Transverse colon (tissue), 4 donors: Measurements from ENCODE around the gene PERM1. TPM values are rescaled to one million over a fixed set of nuclear protein-coding genes. Genes with fewer than 3 reads are reported as not detected.

Experiments used
- DNase-seq: peaks from one replicate; pipeline ENCODE4 v3.0.0-alpha.2; 2019
- H3K27ac ChIP-seq, 4 donors: fragments of 200-600 bp; sonication (generic); 2 replicates each; pipeline ENCODE4 v1.5.1; 2016 to 2018; ENCODE audit warnings: inconsistent platforms in 4 of 4
- H3K27me3 ChIP-seq: fragments of 200-600 bp; sonication (generic); 2 replicates; pipeline ENCODE4 v1.5.1; 2017; ENCODE audit warnings: inconsistent platforms
- H3K36me3 ChIP-seq, 4 donors: fragments of 200-600 bp; sonication (generic); 2 replicates each; pipeline ENCODE4 v1.5.1; 2017 to 2019; ENCODE audit warnings: inconsistent platforms in 4 of 4
- H3K4me1 ChIP-seq, 4 donors: fragments of 200-600 bp; sonication (generic); 2 replicates each; pipeline ENCODE4 v1.5.1; 2017 to 2020; ENCODE audit warnings: inconsistent platforms in 4 of 4
- H3K4me3 ChIP-seq, 4 donors: fragments of 200-600 bp; sonication (generic); 1 replicate in 1 of 4; 2 replicates in 3 of 4; pipeline versions ENCODE4 v1.5.1 to v1.6.1; 2017 to 2019; ENCODE audit warnings: inconsistent platforms in 4 of 4
- H3K9me3 ChIP-seq, 2 donors: fragments of 200-600 bp; sonication (generic); 2 replicates each; pipeline ENCODE4 v1.5.1; 2017 to 2019; ENCODE audit warnings: inconsistent platforms in 2 of 2
- EP300 ChIP-seq: sonication (generic); formaldehyde crosslinking; IDR thresholded peaks from one replicate; pipeline ENCODE4 v1.6.1; 2017; ENCODE audit warnings: antibody characterized with exemption, low read depth
- POLR2A ChIP-seq: fragments of 450-650 bp; IDR thresholded peaks from one replicate; pipeline ENCODE4 v1.6.1; 2016; ENCODE audit warnings: antibody characterized with exemption, mild to moderate bottlenecking, moderate library complexity
- POLR2AphosphoS5 ChIP-seq, 3 donors: sonication (generic); formaldehyde crosslinking; IDR thresholded peaks; one replicate each; pipeline ENCODE4 v1.6.1; 2016; ENCODE audit warnings: antibody characterized with exemption in 3 of 3
- WGBS, 2 donors: methylation state at CpG; one replicate each; pipeline ENCODE4 v1.1.5; 2018; ENCODE audit warnings: low coverage in 1 of 2; 5-methylcytosine and 5-hydroxymethylcytosine counted together
- in situ Hi-C, 4 donors: fragments of 200-750 bp; cut with MboI; loops; one replicate each; pipeline versions ENCODE4 v1.15.0 to v1.15.1; 2017; ENCODE audit warnings: low sequenced_read_pairs in 3 of 4, low pct_ligation_motif_present in 1 of 4, low pct_unique_long_range_greater_than_20kb in 1 of 4
- intact Hi-C: fragments of 100-400 bp; cut with DNase I; formaldehyde crosslinking; loops from one replicate; pipeline ENCODE4 v1.15.1; 2023; ENCODE audit warnings: low total_unique reads
- total RNA-seq, 4 donors: library from RNA; depleted of rRNA; stranded (reverse); fragments of >200 nt; gene quantifications; one replicate each; pipeline ENCODE4 v1.1.0, GENCODE V29; 2016
- TF ChIP-seq, protein P1 (sequence below), 5 experiments: fragments of 200-600 bp in 3 of 5; fragments of 450-650 bp in 2 of 5; sonication (generic) in 3 of 5; IDR thresholded peaks; 1 replicate in 2 of 5; 2 replicates in 3 of 5; pipeline ENCODE4 v1.5.1; 2016 to 2017; ENCODE audit warnings: antibody characterized with exemption in 5 of 5, inconsistent platforms in 3 of 5, mild to moderate bottlenecking in 2 of 5, moderate library complexity in 1 of 5

Gene PERM1
- total RNA-seq, 4 donors from 2014 or later: 0.14 TPM; not detected in 3

DNA sequence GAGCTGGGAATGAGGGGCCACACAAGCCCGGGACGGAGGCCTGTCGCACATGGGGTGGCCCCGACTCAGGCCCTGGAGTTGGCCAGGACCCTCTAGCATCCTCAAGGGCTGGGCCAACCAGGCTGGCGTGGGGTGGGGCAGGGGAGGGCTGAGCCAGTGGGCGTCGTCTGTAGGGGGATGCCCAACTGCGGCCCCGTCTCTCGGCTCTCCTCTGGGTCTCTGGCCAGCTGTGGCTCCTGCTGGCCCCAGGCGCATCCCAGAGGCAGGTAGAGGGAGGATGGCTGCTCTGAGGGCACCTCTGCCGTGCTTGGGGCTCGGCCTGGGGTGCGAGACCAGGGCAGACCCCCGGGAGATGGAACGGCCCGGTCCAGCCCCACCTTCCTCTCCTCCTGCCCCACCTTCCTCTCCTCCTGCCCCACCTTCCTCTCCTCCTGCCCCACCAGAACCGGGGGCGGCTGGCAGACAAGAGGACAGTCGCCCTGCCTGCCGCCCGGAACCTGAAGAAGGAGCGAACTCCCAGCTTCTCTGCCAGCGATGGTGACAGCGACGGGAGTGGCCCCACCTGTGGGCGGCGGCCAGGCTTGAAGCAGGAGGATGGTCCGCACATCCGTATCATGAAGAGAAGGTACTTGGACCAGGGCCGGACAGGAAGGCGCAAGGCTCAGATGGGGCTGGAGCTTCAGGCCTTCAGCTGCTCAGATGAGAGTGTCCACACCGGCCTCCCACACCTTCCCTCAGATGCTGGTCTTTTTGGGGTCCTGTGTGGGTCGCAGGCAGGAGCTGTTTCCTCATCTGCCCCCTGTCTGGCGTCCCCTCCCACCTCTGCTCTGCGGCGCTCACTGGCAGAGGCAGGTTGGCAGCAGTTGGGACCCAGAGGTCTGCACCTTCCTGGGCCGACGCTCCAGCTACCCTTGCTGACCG is 51.9 kb downstream of the PERM1 start:
- DNase-seq: no peak
- Histone ChIP-seq H3K36me3 (no peaks in the 10 kb centered on the region), H3K4me3 (no peak overlapping the region), H3K27ac (no peak overlapping the region), H3K27me3 (peaks cover 91% of the 10 kb centered on the region), H3K4me1 (peaks cover 3 to 22% (median 16%) of the 10 kb centered on the region in 4 donors), H3K9me3 (no peaks in the 10 kb centered on the region)
- intact Hi-C loops: no loop called here
- in situ Hi-C loops: no loop called here
- WGBS, 2 donors: 68% methylated on average over 39 of the region's 40 CpGs; no CpG with 5 or more reads in 1 of the 2 donors
- no peak for TF ChIP-seq EP300
- no peak for TF ChIP-seq POLR2AphosphoS5 (IDR thresholded peaks at IDR 0.05)
- TF ChIP-seq POLR2A: no peak
- TF ChIP-seq, protein P1, sequence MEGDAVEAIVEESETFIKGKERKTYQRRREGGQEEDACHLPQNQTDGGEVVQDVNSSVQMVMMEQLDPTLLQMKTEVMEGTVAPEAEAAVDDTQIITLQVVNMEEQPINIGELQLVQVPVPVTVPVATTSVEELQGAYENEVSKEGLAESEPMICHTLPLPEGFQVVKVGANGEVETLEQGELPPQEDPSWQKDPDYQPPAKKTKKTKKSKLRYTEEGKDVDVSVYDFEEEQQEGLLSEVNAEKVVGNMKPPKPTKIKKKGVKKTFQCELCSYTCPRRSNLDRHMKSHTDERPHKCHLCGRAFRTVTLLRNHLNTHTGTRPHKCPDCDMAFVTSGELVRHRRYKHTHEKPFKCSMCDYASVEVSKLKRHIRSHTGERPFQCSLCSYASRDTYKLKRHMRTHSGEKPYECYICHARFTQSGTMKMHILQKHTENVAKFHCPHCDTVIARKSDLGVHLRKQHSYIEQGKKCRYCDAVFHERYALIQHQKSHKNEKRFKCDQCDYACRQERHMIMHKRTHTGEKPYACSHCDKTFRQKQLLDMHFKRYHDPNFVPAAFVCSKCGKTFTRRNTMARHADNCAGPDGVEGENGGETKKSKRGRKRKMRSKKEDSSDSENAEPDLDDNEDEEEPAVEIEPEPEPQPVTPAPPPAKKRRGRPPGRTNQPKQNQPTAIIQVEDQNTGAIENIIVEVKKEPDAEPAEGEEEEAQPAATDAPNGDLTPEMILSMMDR (IDR thresholded peaks at IDR 0.05): no peak

DNA sequence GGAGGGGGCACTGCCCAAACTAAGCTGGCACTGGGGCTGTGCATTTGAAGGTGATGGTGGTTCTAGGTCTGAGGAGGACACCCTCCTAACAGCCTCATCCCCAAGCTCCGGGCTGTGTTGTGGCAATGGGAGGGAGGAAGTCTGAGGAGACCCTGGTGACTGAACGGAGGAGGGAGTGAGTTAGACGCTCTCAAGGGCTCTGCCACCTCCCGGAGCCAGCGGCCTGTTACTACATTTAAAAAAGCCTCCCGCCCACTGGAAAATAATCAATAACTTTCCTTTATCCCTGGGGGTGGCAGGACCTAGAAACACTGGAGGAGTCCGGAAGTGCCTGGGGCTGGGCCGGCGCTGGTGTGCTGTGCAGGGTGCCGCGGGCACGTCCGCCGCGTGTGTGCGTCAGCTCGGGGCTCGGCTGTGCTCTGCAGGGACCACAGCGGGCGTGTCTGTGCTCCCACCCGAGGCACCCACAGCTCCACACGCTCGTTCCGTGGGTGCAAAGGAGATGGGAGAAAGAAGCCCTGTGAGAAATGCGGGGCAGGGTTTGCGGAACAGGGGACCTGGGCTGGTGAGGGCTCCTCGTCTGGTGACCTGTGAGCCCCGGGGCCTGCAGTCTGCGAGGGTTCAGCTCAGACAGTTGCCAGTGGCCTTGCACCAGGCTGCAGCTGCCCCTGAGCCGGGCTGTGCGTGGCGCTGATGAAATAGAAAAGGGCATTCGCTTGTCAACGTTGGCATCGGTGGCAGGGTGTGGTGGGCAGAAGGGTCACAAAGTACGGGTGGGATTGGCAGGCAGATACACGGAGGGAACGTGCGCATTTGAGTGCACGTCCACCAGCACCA is 52.9 kb downstream of the PERM1 start:
- Histone ChIP-seq H3K4me3 (no peak overlapping the region), H3K36me3 (no peaks in the 10 kb centered on the region), H3K27ac (no peak overlapping the region), H3K9me3 (no peaks in the 10 kb centered on the region), H3K4me1 (peaks cover 3 to 26% (median 22%) of the 10 kb centered on the region in 4 donors), H3K27me3 (peaks cover 98% of the 10 kb centered on the region)
- WGBS, 2 donors: 40% methylated on average over 40 of the region's 40 CpGs; no CpG with 5 or more reads in 1 of the 2 donors
- intact Hi-C loops (no loop called here), in situ Hi-C loops (no loop called here)
- TF ChIP-seq EP300 (no peak), POLR2A (no peak), POLR2AphosphoS5 (IDR thresholded peaks at IDR 0.05) (no peak)
- TF ChIP-seq, protein P1 (IDR thresholded peaks at IDR 0.05): no peak
- DNase-seq: no peak

DNA sequence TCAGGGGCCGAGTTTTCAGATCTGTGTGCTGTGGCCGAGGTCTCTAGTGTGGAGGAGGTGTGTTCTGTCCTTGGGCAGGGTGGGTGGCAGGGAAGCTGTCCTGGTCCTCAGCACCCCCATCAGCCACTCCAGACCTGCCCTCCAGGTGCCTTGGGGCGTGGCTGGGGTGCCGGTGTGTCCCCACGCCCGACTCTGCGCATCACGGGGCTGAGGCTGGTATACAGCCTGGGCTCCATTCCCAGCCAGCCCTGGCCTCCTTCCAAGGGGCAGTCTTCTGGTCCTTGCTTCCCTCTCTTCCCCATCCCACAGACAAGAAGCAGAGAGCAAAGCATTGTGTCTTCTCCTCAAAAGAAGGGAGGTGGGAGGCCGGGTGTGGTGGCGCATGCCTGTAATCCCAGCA is 54.1 kb downstream of the PERM1 start:
- TF ChIP-seq POLR2AphosphoS5 (IDR thresholded peaks at IDR 0.05) (no peak), EP300 (no peak), POLR2A (no peak)
- TF ChIP-seq, protein P1 (IDR thresholded peaks at IDR 0.05): no peak
- H3K27ac ChIP-seq: no peak overlapping the region
- H3K4me1 ChIP-seq: peaks cover 11 to 28% (median 21%) of the 10 kb centered on the region in 4 donors
- H3K4me3 ChIP-seq: no peak overlapping the region
- H3K27me3 ChIP-seq: peaks cover 100% of the 10 kb centered on the region
- no peak for DNase-seq
- intact Hi-C loops (no loop called here), in situ Hi-C loops (no loop called here)
- H3K36me3 ChIP-seq: no peaks in the 10 kb centered on the region
- 37 to 70% methylated on average over 3 to 10 of the region's 10 CpGs for WGBS, 2 donors
- no peaks in the 10 kb centered on the region for H3K9me3 ChIP-seq

DNA sequence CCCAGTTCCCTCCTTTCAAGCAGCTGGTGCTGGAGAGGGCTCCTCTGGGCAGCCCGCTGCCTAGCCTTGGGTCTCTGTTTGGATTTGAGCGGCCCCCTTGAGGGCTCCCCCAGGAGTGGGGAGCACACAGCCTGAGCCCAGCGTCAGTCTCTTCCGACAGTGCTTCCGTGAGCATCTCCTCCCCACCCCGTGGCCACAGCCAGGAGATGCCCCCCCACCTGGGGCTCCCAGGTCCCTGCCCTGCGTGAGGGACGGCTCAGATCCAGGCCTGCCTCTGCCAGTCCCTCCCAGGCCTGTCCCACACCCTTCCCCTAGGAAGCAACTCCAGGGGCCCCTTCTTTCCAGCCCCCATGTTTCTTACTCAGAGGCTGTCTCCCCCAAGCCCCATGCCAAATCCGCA is 54.7 kb downstream of the PERM1 start:
- Histone ChIP-seq H3K27ac (no peak overlapping the region), H3K4me3 (no peak overlapping the region), H3K9me3 (no peaks in the 10 kb centered on the region), H3K4me1 (peaks cover 11 to 27% (median 21%) of the 10 kb centered on the region in 4 donors), H3K36me3 (no peaks in the 10 kb centered on the region), H3K27me3 (peaks cover 100% of the 10 kb centered on the region)
- TF ChIP-seq, protein P1 (IDR thresholded peaks at IDR 0.05): no peak
- TF ChIP-seq POLR2A (no peak), EP300 (no peak), POLR2AphosphoS5 (IDR thresholded peaks at IDR 0.05) (no peak)
- no peak for DNase-seq
- in situ Hi-C loops: no loop called here
- WGBS, 2 donors: 30% methylated on average over 6 of the region's 9 CpGs; no CpG with 5 or more reads in 1 of the 2 donors
- intact Hi-C loops: no loop called here
